Mesendoderm (in vitro differentiated cells): ENCODE results near the gene SASH1.

Experiments used
- DNase-seq: peaks from one replicate; pipeline ENCODE4 v3.0.0; 2013
- H2AK5ac ChIP-seq: 2 replicates; pipeline ENCODE4 v1.6.1; 2013; ENCODE audit warnings: low read length, inconsistent platforms
- H2BK120ac ChIP-seq: 2 replicates; pipeline ENCODE4 v1.6.1; 2013; ENCODE audit warnings: low read depth, mild to moderate bottlenecking, low read length, moderate library complexity, mixed read lengths
- H2BK15ac ChIP-seq: replicated peaks from 2 replicates; pipeline ENCODE4 v1.6.1; 2013; ENCODE audit warnings: low read depth, mild to moderate bottlenecking, moderate library complexity
- H2BK5ac ChIP-seq: 2 replicates; pipeline ENCODE4 v1.6.1; 2013; ENCODE audit warnings: low read length, inconsistent platforms
- H3K18ac ChIP-seq: 2 replicates; pipeline ENCODE4 v1.6.1; 2013; ENCODE audit warnings: mild to moderate bottlenecking, low read length, mixed read lengths
- H3K23ac ChIP-seq: one replicate; pipeline ENCODE4 v1.6.1; 2013; ENCODE audit warnings: low read length
- H3K27ac ChIP-seq: 2 replicates; pipeline ENCODE4 v1.5.1; 2013; ENCODE audit warnings: low read depth, mild to moderate bottlenecking, inconsistent platforms, low read length, moderate library complexity
- H3K27me3 ChIP-seq: 2 replicates; pipeline ENCODE4 v1.6.1; 2013; ENCODE audit warnings: low read length, control low read depth, mild to moderate bottlenecking, inconsistent platforms; ENCODE audit not compliant: insufficient read depth, poor library complexity
- H3K36me3 ChIP-seq: 2 replicates; pipeline ENCODE4 v1.6.1; 2013; ENCODE audit warnings: low read length, inconsistent platforms; ENCODE audit not compliant: control insufficient read depth, insufficient read depth
- H3K4ac ChIP-seq: one replicate; pipeline ENCODE4 v1.6.1; 2013; ENCODE audit warnings: low read depth, mild to moderate bottlenecking, low read length, moderate library complexity
- H3K4me1 ChIP-seq: 2 replicates; pipeline ENCODE4 v1.6.1; 2013; ENCODE audit warnings: low read depth, low read length, inconsistent platforms; ENCODE audit not compliant: control insufficient read depth
- H3K4me2 ChIP-seq: 2 replicates; pipeline ENCODE4 v1.6.1; 2013; ENCODE audit warnings: low read length
- H3K4me3 ChIP-seq: 2 replicates; pipeline ENCODE4 v1.5.1; 2013; ENCODE audit warnings: mild to moderate bottlenecking, low read length
- H3K56ac ChIP-seq: one replicate; pipeline ENCODE4 v1.6.1; 2013; ENCODE audit warnings: low read length
- H3K79me1 ChIP-seq: 2 replicates; pipeline ENCODE4 v1.6.1; 2013; ENCODE audit warnings: low read length, inconsistent platforms
- H3K79me2 ChIP-seq: 2 replicates; pipeline ENCODE4 v1.6.1; 2013; ENCODE audit warnings: mild to moderate bottlenecking, low read length; ENCODE audit not compliant: control insufficient read depth, insufficient read depth
- H3K9ac ChIP-seq: 2 replicates; pipeline ENCODE4 v1.6.1; 2013; ENCODE audit warnings: low read length, inconsistent platforms
- H4K5ac ChIP-seq: one replicate; pipeline ENCODE4 v1.6.1; 2013; ENCODE audit warnings: low read length
- H4K8ac ChIP-seq: one replicate; pipeline ENCODE4 v1.6.1; 2013; ENCODE audit warnings: low read depth, mild to moderate bottlenecking, control low read depth, low read length, moderate library complexity
- WGBS: extraction: QIAGEN DNeasy Blood & Tissue Kit; methylation state at CpG from one replicate; pipeline ENCODE4 v1.1.7; 2013; ENCODE audit warnings: low lambda C conversion rate, missing lambda C conversion rate; ENCODE audit not compliant: insufficient coverage; ENCODE audit errors: extremely low coverage; 5-methylcytosine and 5-hydroxymethylcytosine counted together

Gene SASH1

GRCh38 chr6:148452876-148453275 lies 110.2 kb downstream of the SASH1 start:
- WGBS: no CpG with 5 or more reads among the region's 16 CpGs
- Histone ChIP-seq H3K79me2 (no peaks in the 10 kb centered on the region), H2BK5ac (no peak overlapping the region), H3K4me3 (no peak overlapping the region), H3K79me1 (no peaks in the 10 kb centered on the region), H4K8ac (no peak overlapping the region), H2AK5ac (no peak overlapping the region), H3K27ac (no peak overlapping the region), H3K9ac (no peak overlapping the region), H3K4ac (no peak overlapping the region), H2BK120ac (no peak overlapping the region), H3K18ac (no peak overlapping the region), H3K36me3 (no peaks in the 10 kb centered on the region), H3K4me1 (no peaks in the 10 kb centered on the region), H3K23ac (no peak overlapping the region), H2BK15ac (no peak overlapping the region), H3K27me3 (no peaks in the 10 kb centered on the region), H3K4me2 (no peak overlapping the region), H4K5ac (no peak overlapping the region), H3K56ac (no peak overlapping the region)
- DNase-seq: no peak

GRCh38 chr6:148453906-148454305 lies 111.3 kb downstream of the SASH1 start:
- Histone ChIP-seq H3K4me2 (no peak overlapping the region), H3K56ac (no peak overlapping the region), H3K4me3 (no peak overlapping the region), H3K79me1 (no peaks in the 10 kb centered on the region), H3K4me1 (no peaks in the 10 kb centered on the region), H3K36me3 (no peaks in the 10 kb centered on the region), H3K18ac (no peak overlapping the region), H2BK5ac (no peak overlapping the region), H3K79me2 (no peaks in the 10 kb centered on the region), H2BK15ac (no peak overlapping the region), H3K27ac (no peak overlapping the region), H3K4ac (no peak overlapping the region), H3K27me3 (no peaks in the 10 kb centered on the region), H4K8ac (no peak overlapping the region), H3K9ac (no peak overlapping the region), H2BK120ac (no peak overlapping the region), H3K23ac (no peak overlapping the region), H4K5ac (no peak overlapping the region), H2AK5ac (no peak overlapping the region)
- no peak for DNase-seq
- no CpG with 5 or more reads among the region's 7 CpGs for WGBS

DNA sequence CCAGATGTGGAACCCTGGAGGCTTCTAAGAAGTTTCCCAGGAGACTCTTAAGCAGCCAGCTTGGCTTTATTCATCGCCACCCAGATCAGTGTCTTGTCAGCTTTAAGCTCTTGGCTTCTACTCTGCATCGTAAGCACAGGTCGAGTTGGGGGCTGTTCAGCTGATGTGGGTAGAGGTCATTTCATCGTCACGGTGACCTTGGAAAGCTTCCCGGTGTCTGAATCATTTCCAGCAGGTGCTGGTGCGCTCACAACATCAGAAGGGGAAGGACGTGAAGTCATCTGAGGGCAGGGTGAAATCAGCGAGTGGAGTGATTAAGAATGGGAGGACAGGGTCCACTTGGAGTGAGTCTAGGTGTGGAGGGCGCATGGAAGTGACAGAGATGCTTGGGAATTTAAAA lies 112.6 kb downstream of the SASH1 start:
- no peak overlapping the region for H3K9ac ChIP-seq
- no peak overlapping the region for H4K5ac ChIP-seq
- no peak overlapping the region for H2BK15ac ChIP-seq
- H3K4me2 ChIP-seq: no peak overlapping the region
- no peak overlapping the region for H3K27ac ChIP-seq
- no peak for DNase-seq
- H3K36me3 ChIP-seq: no peaks in the 10 kb centered on the region
- H3K4me3 ChIP-seq: no peak overlapping the region
- no peak overlapping the region for H2BK5ac ChIP-seq
- no peak overlapping the region for H3K56ac ChIP-seq
- no peaks in the 10 kb centered on the region for H3K27me3 ChIP-seq
- H3K79me2 ChIP-seq: no peaks in the 10 kb centered on the region
- no peak overlapping the region for H3K23ac ChIP-seq
- H2AK5ac ChIP-seq: no peak overlapping the region
- no peaks in the 10 kb centered on the region for H3K79me1 ChIP-seq
- no CpG with 5 or more reads among the region's 10 CpGs for WGBS
- H3K4me1 ChIP-seq: peaks cover 1% of the 10 kb centered on the region
- no peak overlapping the region for H4K8ac ChIP-seq
- H3K4ac ChIP-seq: no peak overlapping the region
- H2BK120ac ChIP-seq: no peak overlapping the region
- no peak overlapping the region for H3K18ac ChIP-seq

GRCh38 chr6:148455674-148456558 lies 113.3 kb downstream of the SASH1 start:
- H3K56ac ChIP-seq: no peak overlapping the region
- no peak overlapping the region for H2AK5ac ChIP-seq
- H2BK120ac ChIP-seq: no peak overlapping the region
- no peak overlapping the region for H2BK15ac ChIP-seq
- no peak for DNase-seq
- no peaks in the 10 kb centered on the region for H3K79me2 ChIP-seq
- no peak overlapping the region for H3K9ac ChIP-seq
- no peak overlapping the region for H3K4me3 ChIP-seq
- no peak overlapping the region for H2BK5ac ChIP-seq
- H3K27me3 ChIP-seq: no peaks in the 10 kb centered on the region
- no peaks in the 10 kb centered on the region for H3K36me3 ChIP-seq
- H3K4me2 ChIP-seq: no peak overlapping the region
- H3K27ac ChIP-seq: no peak overlapping the region
- no peak overlapping the region for H4K8ac ChIP-seq
- peaks cover 1% of the 10 kb centered on the region for H3K4me1 ChIP-seq
- H3K79me1 ChIP-seq: no peaks in the 10 kb centered on the region
- no peak overlapping the region for H3K18ac ChIP-seq
- no peak overlapping the region for H3K4ac ChIP-seq
- WGBS: no CpG with 5 or more reads among the region's 20 CpGs
- H4K5ac ChIP-seq: no peak overlapping the region
- no peak overlapping the region for H3K23ac ChIP-seq

DNA sequence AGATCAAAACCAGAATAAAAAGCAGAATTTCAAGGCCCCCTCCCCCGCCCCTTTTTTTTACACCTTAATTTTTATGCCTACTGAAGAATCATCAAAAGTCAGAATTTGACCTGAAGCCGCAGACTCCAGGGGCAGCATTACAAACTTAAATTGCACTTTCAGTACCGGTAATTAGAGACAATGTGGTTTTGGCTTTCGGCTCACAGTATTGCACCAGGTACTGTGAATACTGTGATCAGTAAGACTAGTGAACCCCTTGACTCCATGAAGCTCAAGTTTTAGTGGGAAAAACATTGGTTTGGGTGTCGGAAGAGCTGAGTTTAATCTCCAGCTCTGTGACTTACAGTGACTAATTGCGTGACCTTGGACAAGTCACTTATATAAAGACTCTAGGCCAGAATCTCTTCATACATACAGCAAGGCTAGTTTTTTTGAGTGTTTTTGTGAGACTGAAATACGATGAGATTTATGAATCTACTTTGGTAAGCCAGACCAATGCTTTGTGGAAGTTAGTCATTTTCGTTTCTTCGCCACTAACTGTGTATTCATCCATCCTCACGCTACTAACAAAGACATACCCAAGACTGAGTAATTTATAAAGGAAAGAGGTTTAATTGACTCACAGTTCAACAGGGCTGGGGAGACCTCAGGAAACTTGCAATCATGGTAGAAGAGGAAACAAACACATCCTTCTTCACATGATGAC lies 114.7 kb downstream of the SASH1 start:
- Histone ChIP-seq H3K4me1 (peaks cover 1% of the 10 kb centered on the region), H3K36me3 (no peaks in the 10 kb centered on the region), H2BK5ac (no peak overlapping the region), H3K56ac (no peak overlapping the region), H3K79me2 (no peaks in the 10 kb centered on the region), H3K18ac (no peak overlapping the region), H4K8ac (no peak overlapping the region), H3K4me3 (no peak overlapping the region), H3K4me2 (no peak overlapping the region), H4K5ac (no peak overlapping the region), H3K23ac (no peak overlapping the region), H3K4ac (no peak overlapping the region), H2BK15ac (no peak overlapping the region), H3K9ac (no peak overlapping the region), H3K79me1 (no peaks in the 10 kb centered on the region), H2BK120ac (no peak overlapping the region), H3K27me3 (no peaks in the 10 kb centered on the region), H2AK5ac (no peak overlapping the region), H3K27ac (no peak overlapping the region)
- DNase-seq: no peak
- no CpG with 5 or more reads among the region's 10 CpGs for WGBS
